Left lung (tissue), 10 donors: ENCODE results near the gene LPO. TPM values are rescaled to one million over a fixed set of nuclear protein-coding genes. Genes with fewer than 3 reads are reported as not detected.

ENCODE experiments used
- ATAC-seq: fragments of 200-7000 bp; cut with Tn5 transposase; one replicate; pipeline ENCODE4 v1.9.1; 2020; ENCODE audit warnings: moderate library complexity
- DNase-seq, 4 donors: peaks; one replicate each; pipeline ENCODE4 v3.0.0-alpha.2; 2013 to 2020
- H3K27ac ChIP-seq, 2 donors: fragments of 200-600 bp; sonication (generic) in 1 of 2; one replicate each; pipeline versions ENCODE4 v1.5.0 to v1.8.0; 2020 to 2021
- H3K27me3 ChIP-seq, 2 donors: fragments of 200-600 bp; sonication (generic) in 1 of 2; one replicate each; pipeline versions ENCODE4 v1.5.0 to v1.8.0; 2020 to 2021
- H3K36me3 ChIP-seq, 2 donors: fragments of 200-600 bp; sonication (generic) in 1 of 2; one replicate each; pipeline versions ENCODE4 v1.5.0 to v1.8.0; 2020 to 2021
- H3K4me1 ChIP-seq, 2 donors: fragments of 200-600 bp; one replicate each; pipeline ENCODE4 v1.8.0; 2021
- H3K4me3 ChIP-seq, 2 donors: fragments of 200-600 bp; sonication (generic) in 1 of 2; one replicate each; pipeline versions ENCODE4 v1.5.0 to v1.8.0; 2020 to 2021; ENCODE audit warnings: mild to moderate bottlenecking in 1 of 2
- H3K9me3 ChIP-seq, 2 donors: fragments of 200-600 bp; sonication (generic) in 1 of 2; one replicate each; pipeline versions ENCODE4 v1.5.0 to v1.8.0; 2020 to 2021
- intact Hi-C, 2 donors: fragments of 100-400 bp; cut with DNase I; formaldehyde crosslinking; loops; one replicate each; pipeline versions ENCODE4 v1.11.2 to v1.14.2; 2022
- polyA plus RNA-seq, 6 donors: library from polyadenylated mRNA; unstranded; fragments of 120-200 nt; gene quantifications; one replicate each; pipeline ENCODE4 v1.2.1, GENCODE V29; 2013; ENCODE audit not compliant: insufficient read length in 6 of 6
- total RNA-seq, 2 donors: library from RNA; stranded (reverse); fragmentation: NEBNext Ultra II Directional; extraction: Animal tissue kit (Norgen Biotek cat#: 25700); gene quantifications; one replicate each; pipeline ENCODE4 v1.2.1, GENCODE V29; 2021
- TF ChIP-seq, protein P1 (sequence below), 2 donors: fragments of 200-600 bp; sonication (generic) in 1 of 2; IDR thresholded peaks; one replicate each; pipeline versions ENCODE4 v1.5.0 to v1.8.0; 2021; ENCODE audit warnings: antibody characterized with exemption in 2 of 2
- donor health status: DM: no; HTN: yes; CAD: no.
- donor health status: DM: no; HTN: no; CAD: no.

The LPO gene
- total and polyA plus RNA-seq, 8 donors, result 0.10 to 0.24 (median 0.14) TPM; not detected in 1

DNA sequence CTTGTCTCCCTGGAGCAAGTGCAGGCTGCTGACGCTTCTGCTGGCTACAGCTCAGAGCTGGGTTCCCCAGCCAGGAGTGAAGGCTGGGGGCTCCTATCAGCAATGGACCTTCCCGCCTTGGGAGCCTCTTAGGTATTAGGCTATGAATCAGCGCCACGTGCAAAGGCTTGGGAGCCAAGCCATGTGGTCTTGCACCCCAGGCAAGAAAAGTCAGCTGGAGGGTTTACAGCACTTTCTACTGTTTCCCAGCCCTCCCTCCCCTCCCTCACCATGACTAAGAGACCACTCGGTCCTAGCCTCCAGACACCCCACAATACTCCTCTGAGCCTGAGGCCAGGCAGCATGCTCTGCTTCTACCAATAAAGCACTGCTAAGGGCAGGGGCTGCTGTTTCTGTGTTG is 33.6 kb upstream of the LPO start:
- TF ChIP-seq, protein P1, sequence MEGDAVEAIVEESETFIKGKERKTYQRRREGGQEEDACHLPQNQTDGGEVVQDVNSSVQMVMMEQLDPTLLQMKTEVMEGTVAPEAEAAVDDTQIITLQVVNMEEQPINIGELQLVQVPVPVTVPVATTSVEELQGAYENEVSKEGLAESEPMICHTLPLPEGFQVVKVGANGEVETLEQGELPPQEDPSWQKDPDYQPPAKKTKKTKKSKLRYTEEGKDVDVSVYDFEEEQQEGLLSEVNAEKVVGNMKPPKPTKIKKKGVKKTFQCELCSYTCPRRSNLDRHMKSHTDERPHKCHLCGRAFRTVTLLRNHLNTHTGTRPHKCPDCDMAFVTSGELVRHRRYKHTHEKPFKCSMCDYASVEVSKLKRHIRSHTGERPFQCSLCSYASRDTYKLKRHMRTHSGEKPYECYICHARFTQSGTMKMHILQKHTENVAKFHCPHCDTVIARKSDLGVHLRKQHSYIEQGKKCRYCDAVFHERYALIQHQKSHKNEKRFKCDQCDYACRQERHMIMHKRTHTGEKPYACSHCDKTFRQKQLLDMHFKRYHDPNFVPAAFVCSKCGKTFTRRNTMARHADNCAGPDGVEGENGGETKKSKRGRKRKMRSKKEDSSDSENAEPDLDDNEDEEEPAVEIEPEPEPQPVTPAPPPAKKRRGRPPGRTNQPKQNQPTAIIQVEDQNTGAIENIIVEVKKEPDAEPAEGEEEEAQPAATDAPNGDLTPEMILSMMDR (IDR thresholded peaks at IDR 0.05), result no peak
- intact Hi-C loops, result no loop called here
- Histone ChIP-seq H3K4me1 (no peaks in the 10 kb centered on the region), H3K4me3 (no peak overlapping the region), H3K27ac (no peak overlapping the region), H3K9me3 (no peaks in the 10 kb centered on the region), H3K27me3 (peaks cover 0 to 9% of the 10 kb centered on the region in 2 donors), H3K36me3 (peaks cover 0 to 38% of the 10 kb centered on the region in 2 donors)
- ATAC-seq (no peak), DNase-seq (no peak)

DNA sequence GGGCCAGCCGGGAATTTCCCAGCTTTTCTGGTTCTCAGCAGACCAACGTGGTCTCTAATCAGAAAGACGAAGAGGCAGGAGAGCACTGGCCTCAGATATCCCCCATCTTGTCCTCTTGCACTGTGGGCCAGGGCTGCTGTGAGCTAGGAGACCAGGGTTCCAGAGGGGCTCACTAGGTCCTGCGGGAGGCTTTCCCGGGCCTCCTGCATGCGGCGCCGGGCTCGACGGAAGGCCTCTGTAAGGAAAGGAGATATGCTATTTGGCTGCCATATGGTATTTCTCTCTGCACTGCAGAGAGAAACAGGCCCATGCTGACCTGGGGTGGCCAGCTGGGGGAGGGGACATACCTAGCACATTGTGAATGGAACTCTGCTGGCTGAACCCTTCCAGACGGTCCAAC is 32.4 kb upstream of the LPO start:
- DNase-seq (no peak), ATAC-seq (no peak)
- Histone ChIP-seq H3K4me3 (no peak overlapping the region), H3K9me3 (no peaks in the 10 kb centered on the region), H3K4me1 (no peaks in the 10 kb centered on the region), H3K27ac (no peak overlapping the region), H3K36me3 (peaks cover 0 to 50% of the 10 kb centered on the region in 2 donors), H3K27me3 (no peaks in the 10 kb centered on the region)
- intact Hi-C loops, result no loop called here
- TF ChIP-seq, protein P1 (IDR thresholded peaks at IDR 0.05), result no peak

DNA sequence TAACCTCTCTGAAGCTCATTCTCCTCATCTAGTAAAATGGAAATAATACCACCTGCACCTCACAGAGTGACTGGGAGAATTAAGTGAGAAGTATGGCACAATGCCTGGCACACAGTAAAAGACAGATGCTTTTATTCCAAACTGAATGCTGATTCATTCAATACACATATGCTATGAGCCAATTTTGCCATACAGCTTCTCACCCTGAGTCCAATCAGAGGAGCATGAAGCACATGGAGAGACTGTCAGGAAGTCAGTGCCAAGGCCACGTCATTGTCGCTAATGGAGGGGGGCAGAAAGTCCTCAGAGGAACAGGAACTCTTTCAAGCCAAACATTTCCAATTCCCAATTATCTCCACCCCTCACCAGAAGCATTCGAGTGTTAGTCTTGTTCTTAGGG is 30.9 kb upstream of the LPO start:
- TF ChIP-seq, protein P1 (IDR thresholded peaks at IDR 0.05), result no peak
- ATAC-seq, result no peak
- no peak for DNase-seq
- Histone ChIP-seq H3K27me3 (no peaks in the 10 kb centered on the region), H3K4me3 (no peak overlapping the region), H3K36me3 (peaks cover 0 to 59% of the 10 kb centered on the region in 2 donors), H3K4me1 (no peaks in the 10 kb centered on the region), H3K9me3 (no peaks in the 10 kb centered on the region), H3K27ac (no peak overlapping the region)
- intact Hi-C loops, result no loop called here

DNA sequence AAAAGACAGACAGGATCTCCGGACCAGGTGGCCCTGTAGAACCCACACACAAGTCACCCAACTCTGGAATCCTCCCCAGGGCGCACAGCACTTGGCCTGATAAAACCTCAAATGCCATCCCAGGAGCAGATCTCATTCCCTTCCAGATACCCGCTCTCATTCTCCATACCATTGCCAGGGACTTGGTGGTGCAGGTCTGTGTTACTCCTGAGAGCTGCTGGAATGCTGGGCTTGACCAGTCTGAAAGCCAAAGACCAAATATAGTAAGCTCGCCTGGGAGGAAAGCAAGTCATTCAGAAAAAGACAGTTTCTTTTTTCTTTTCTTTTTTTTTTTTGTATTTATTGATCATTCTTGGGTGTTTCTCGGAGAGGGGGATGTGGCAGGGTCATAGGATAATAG is 30.0 kb upstream of the LPO start:
- Histone ChIP-seq H3K27me3 (no peaks in the 10 kb centered on the region), H3K4me1 (no peaks in the 10 kb centered on the region), H3K27ac (no peak overlapping the region), H3K9me3 (no peaks in the 10 kb centered on the region), H3K36me3 (peaks cover 0 to 68% of the 10 kb centered on the region in 2 donors), H3K4me3 (no peak overlapping the region)
- TF ChIP-seq, protein P1 (IDR thresholded peaks at IDR 0.05), result no peak
- ATAC-seq, result peak; percentile 73
- intact Hi-C loops, result no loop called here
- DNase-seq, result no peak

DNA sequence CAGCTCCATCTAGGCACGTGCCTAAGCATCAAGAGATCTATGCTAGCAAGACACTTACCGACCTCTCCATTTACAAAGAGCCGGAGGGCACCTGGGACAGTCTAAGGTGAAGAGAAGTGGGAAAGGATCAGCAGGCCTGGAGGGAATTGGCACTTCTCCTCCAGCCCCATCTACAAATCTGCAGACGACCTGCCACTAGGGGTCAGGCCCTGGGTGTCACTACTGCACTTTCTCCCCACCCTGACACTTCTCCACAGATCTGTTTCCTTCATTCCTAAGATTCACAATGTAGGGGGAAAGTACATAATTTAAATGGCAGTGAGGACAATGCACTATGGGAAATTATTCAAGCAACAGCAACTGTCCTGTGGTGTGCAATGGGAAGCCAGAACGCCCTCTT is 27.5 kb upstream of the LPO start:
- H3K27me3 ChIP-seq, result no peaks in the 10 kb centered on the region
- H3K9me3 ChIP-seq, result no peaks in the 10 kb centered on the region
- H3K27ac ChIP-seq, result no peak overlapping the region
- ATAC-seq (no peak), DNase-seq (no peak)
- TF ChIP-seq, protein P1 (IDR thresholded peaks at IDR 0.05), result no peak
- peaks cover 0 to 72% of the 10 kb centered on the region in 2 donors for H3K36me3 ChIP-seq
- H3K4me1 ChIP-seq, result no peaks in the 10 kb centered on the region
- intact Hi-C loops, result no loop called here
- H3K4me3 ChIP-seq, result no peak overlapping the region
